Mesothelial cell of epicardium (in vitro differentiated cells): Measurements from ENCODE around the gene LENG8. TPM values are rescaled to one million over a fixed set of nuclear protein-coding genes. Genes with fewer than 3 reads are reported as not detected.

ENCODE experiments used
- DNase-seq, 2 experiments: peaks; one replicate each; pipeline ENCODE4 v3.0.0; 2021; ENCODE audit warnings: low spot score in 2 of 2; ENCODE audit not compliant: unreplicated experiment in 2 of 2
- H3K27ac Mint-ChIP-seq: 2 replicates; pipeline ENCODE4 v1.8.0; 2021; ENCODE audit warnings: mixed read lengths
- H3K27me3 Mint-ChIP-seq: 2 replicates; pipeline ENCODE4 v1.8.0; 2021; ENCODE audit warnings: low read depth, mixed read lengths
- H3K36me3 Mint-ChIP-seq: 2 replicates; pipeline ENCODE4 v1.8.0; 2021; ENCODE audit warnings: mixed read lengths
- H3K4me1 Mint-ChIP-seq: 2 replicates; pipeline ENCODE4 v1.8.0; 2021; ENCODE audit warnings: mixed read lengths
- H3K4me3 Mint-ChIP-seq: 2 replicates; pipeline ENCODE4 v1.8.0; 2021; ENCODE audit warnings: mild to moderate bottlenecking, moderate library complexity, mixed read lengths
- H3K9me3 Mint-ChIP-seq: 2 replicates; pipeline ENCODE4 v1.8.0; 2021; ENCODE audit warnings: mixed read lengths
- CTCF ChIP-seq: fragments of 200-600 bp; sonication (generic); IDR thresholded peaks from one replicate; pipeline ENCODE4 v1.5.0; 2021; ENCODE audit warnings: antibody characterized with exemption; ENCODE audit not compliant: unreplicated experiment
- total RNA-seq: library from RNA; stranded (reverse); gene quantifications from 3 replicates; pipeline ENCODE4 v1.2.1, GENCODE V29; 2021

The LENG8 gene
- total RNA-seq, 1 donor from 2014 or later = 312 TPM

GRCh38 chr19:54433697-54434096 lies 15.3 kb upstream of the LENG8 start:
- Mint-ChIP-seq H3K4me1 (peaks cover 28% of the 10 kb centered on the region), H3K4me3 (no peak overlapping the region), H3K27ac (no peak overlapping the region)

GRCh38 chr19:54434112-54434872 lies 14.7 kb upstream of the LENG8 start:
- H3K4me3 Mint-ChIP-seq = no peak overlapping the region

More at GRCh38 chr19:54433697-54434096, 15.3 kb upstream of the LENG8 start:
- no peaks in the 10 kb centered on the region for H3K9me3 Mint-ChIP-seq
- peaks cover 12% of the 10 kb centered on the region for H3K27me3 Mint-ChIP-seq
- peaks cover 5% of the 10 kb centered on the region for H3K36me3 Mint-ChIP-seq
- DNase-seq = no peak
- TF ChIP-seq CTCF = no peak

GRCh38 chr19:54434873-54435214 lies 14.2 kb upstream of the LENG8 start:
- no peak for DNase-seq
- peaks cover 5% of the 10 kb centered on the region for H3K36me3 Mint-ChIP-seq
- no peak for TF ChIP-seq CTCF
- H3K9me3 Mint-ChIP-seq = no peaks in the 10 kb centered on the region
- peaks cover 22% of the 10 kb centered on the region for H3K4me1 Mint-ChIP-seq
- peaks cover 6% of the 10 kb centered on the region for H3K27me3 Mint-ChIP-seq
- no peak overlapping the region for H3K27ac Mint-ChIP-seq
- no peak overlapping the region for H3K4me3 Mint-ChIP-seq

More at GRCh38 chr19:54434112-54434872, 14.7 kb upstream of the LENG8 start:
- no peak overlapping the region for H3K27ac Mint-ChIP-seq
- H3K9me3 Mint-ChIP-seq = no peaks in the 10 kb centered on the region
- peaks cover 24% of the 10 kb centered on the region for H3K4me1 Mint-ChIP-seq
- DNase-seq = no peak
- peaks cover 5% of the 10 kb centered on the region for H3K36me3 Mint-ChIP-seq
- no peak for TF ChIP-seq CTCF
- peaks cover 8% of the 10 kb centered on the region for H3K27me3 Mint-ChIP-seq

GRCh38 chr19:54435551-54436016 lies 13.4 kb upstream of the LENG8 start:
- peaks cover 6% of the 10 kb centered on the region for H3K36me3 Mint-ChIP-seq
- no peak for DNase-seq
- H3K27me3 Mint-ChIP-seq = peaks cover 4% of the 10 kb centered on the region
- H3K27ac Mint-ChIP-seq = no peak overlapping the region
- H3K9me3 Mint-ChIP-seq = no peaks in the 10 kb centered on the region
- TF ChIP-seq CTCF = no peak
- H3K4me1 Mint-ChIP-seq = peaks cover 19% of the 10 kb centered on the region
- H3K4me3 Mint-ChIP-seq = no peak overlapping the region

GRCh38 chr19:54436031-54436523 lies 12.9 kb upstream of the LENG8 start:
- H3K9me3 Mint-ChIP-seq = no peaks in the 10 kb centered on the region
- peaks cover 16% of the 10 kb centered on the region for H3K4me1 Mint-ChIP-seq
- no peak overlapping the region for H3K4me3 Mint-ChIP-seq
- H3K27me3 Mint-ChIP-seq = peaks cover under 1% of the 10 kb centered on the region
- TF ChIP-seq CTCF = no peak
- H3K36me3 Mint-ChIP-seq = peaks cover 6% of the 10 kb centered on the region
- H3K27ac Mint-ChIP-seq = no peak overlapping the region
- DNase-seq = no peak
